Suprapubic skin (tissue), 4 donors: ENCODE results near the gene HSPB9. TPM values are rescaled to one million over a fixed set of nuclear protein-coding genes. Genes with fewer than 3 reads are reported as not detected.
A peak's percentile ranks its signal among the peaks of the same experiment; 100 is the strongest.

Experiments
- DNase-seq, 2 donors: peaks; one replicate each; pipeline ENCODE4 v3.0.0-alpha.2; 2019; ENCODE audit warnings: low spot score in 2 of 2
- H3K27ac ChIP-seq: fragments of 200-600 bp; sonication (generic); one replicate; pipeline ENCODE4 v1.5.1; 2019
- H3K27me3 ChIP-seq: fragments of 200-600 bp; sonication (generic); one replicate; pipeline ENCODE4 v1.5.1; 2019
- H3K36me3 ChIP-seq: fragments of 200-600 bp; sonication (generic); one replicate; pipeline ENCODE4 v1.5.1; 2019
- H3K4me1 ChIP-seq: fragments of 200-600 bp; sonication (generic); one replicate; pipeline ENCODE4 v1.5.1; 2019
- H3K4me3 ChIP-seq: fragments of 200-600 bp; sonication (generic); one replicate; pipeline ENCODE4 v1.5.1; 2019; ENCODE audit warnings: mild to moderate bottlenecking
- H3K9me3 ChIP-seq: fragments of 200-600 bp; sonication (generic); one replicate; pipeline ENCODE4 v1.5.1; 2019
- CTCF ChIP-seq, 2 donors: fragments of 200-600 bp in 1 of 2; fragments of 450-650 bp in 1 of 2; sonication (generic) in 1 of 2; IDR thresholded peaks; one replicate each; pipeline ENCODE4 v1.5.1; 2016 to 2019; ENCODE audit warnings: antibody characterized with exemption in 2 of 2, mild to moderate bottlenecking in 1 of 2, moderate library complexity in 1 of 2
- EP300 ChIP-seq: sonication (generic); formaldehyde crosslinking; IDR thresholded peaks from one replicate; pipeline ENCODE4 v1.6.1; 2017; ENCODE audit warnings: antibody characterized with exemption
- POLR2A ChIP-seq, 2 donors: fragments of 450-650 bp; IDR thresholded peaks; one replicate each; pipeline ENCODE4 v1.6.1; 2017; ENCODE audit warnings: antibody characterized with exemption in 2 of 2, mild to moderate bottlenecking in 2 of 2, moderate library complexity in 2 of 2
- POLR2AphosphoS5 ChIP-seq, 3 donors: sonication (generic); formaldehyde crosslinking; IDR thresholded peaks; one replicate each; pipeline ENCODE4 v1.6.1; 2017; ENCODE audit warnings: antibody characterized with exemption in 3 of 3
- WGBS: methylation state at CpG from one replicate; pipeline ENCODE4 v1.1.5; 2018; 5-methylcytosine and 5-hydroxymethylcytosine counted together
- total RNA-seq, 4 donors: library from RNA; depleted of rRNA; stranded (reverse); fragments of >200 nt; gene quantifications; one replicate each; pipeline ENCODE4 v1.1.0, GENCODE V29; 2016

Gene HSPB9
- total RNA-seq, 4 donors from 2014 or later: 0.31 to 0.48 TPM; not detected in 2

GRCh38 chr17:42104264-42104663, 18.3 kb upstream of the HSPB9 start:
- no peaks in the 10 kb centered on the region for H3K27me3 ChIP-seq
- H3K36me3 ChIP-seq: peaks cover 14% of the 10 kb centered on the region
- no peak for TF ChIP-seq CTCF (IDR thresholded peaks at IDR 0.05)
- TF ChIP-seq POLR2AphosphoS5 (IDR thresholded peaks at IDR 0.05): no peak
- TF ChIP-seq EP300: no peak
- TF ChIP-seq POLR2A (IDR thresholded peaks at IDR 0.05): no peak
- WGBS: 90% methylated on average over 3 of the region's 3 CpGs
- H3K27ac ChIP-seq: no peak overlapping the region
- H3K9me3 ChIP-seq: no peaks in the 10 kb centered on the region
- H3K4me3 ChIP-seq: no peak overlapping the region
- peaks cover 19% of the 10 kb centered on the region for H3K4me1 ChIP-seq
- no peak for DNase-seq

GRCh38 chr17:42106009-42106408, 16.6 kb upstream of the HSPB9 start:
- H3K9me3 ChIP-seq: no peaks in the 10 kb centered on the region
- WGBS: 76% methylated on average over 2 of the region's 2 CpGs
- no peak overlapping the region for H3K27ac ChIP-seq
- no peak for TF ChIP-seq EP300
- TF ChIP-seq CTCF (IDR thresholded peaks at IDR 0.05): no peak
- TF ChIP-seq POLR2A (IDR thresholded peaks at IDR 0.05): no peak
- TF ChIP-seq POLR2AphosphoS5 (IDR thresholded peaks at IDR 0.05): no peak
- no peak for DNase-seq
- no peak overlapping the region for H3K4me3 ChIP-seq
- peaks cover 21% of the 10 kb centered on the region for H3K4me1 ChIP-seq
- no peaks in the 10 kb centered on the region for H3K27me3 ChIP-seq
- peaks cover 14% of the 10 kb centered on the region for H3K36me3 ChIP-seq

GRCh38 chr17:42107124-42107523, 15.5 kb upstream of the HSPB9 start:
- WGBS: 79% methylated on average over 6 of the region's 6 CpGs
- Histone ChIP-seq H3K36me3 (peaks cover 14% of the 10 kb centered on the region), H3K27ac (no peak overlapping the region), H3K4me3 (peak overlapping the region; percentile 33), H3K9me3 (no peaks in the 10 kb centered on the region), H3K27me3 (no peaks in the 10 kb centered on the region), H3K4me1 (peaks cover 27% of the 10 kb centered on the region)
- no peak for DNase-seq
- TF ChIP-seq EP300: no peak
- no peak for TF ChIP-seq CTCF (IDR thresholded peaks at IDR 0.05)
- TF ChIP-seq POLR2AphosphoS5 (IDR thresholded peaks at IDR 0.05): no peak

GRCh38 chr17:42107597-42108576, 14.7 kb upstream of the HSPB9 start:
- Histone ChIP-seq H3K27ac (no peak overlapping the region), H3K4me3 (peak overlapping the region; percentile 33), H3K9me3 (no peaks in the 10 kb centered on the region), H3K4me1 (peaks cover 31% of the 10 kb centered on the region), H3K27me3 (no peaks in the 10 kb centered on the region), H3K36me3 (peaks cover 14% of the 10 kb centered on the region)
- DNase-seq: peak in 1 of 2 donors; percentile 87
- no peak for TF ChIP-seq POLR2A (IDR thresholded peaks at IDR 0.05)
- no peak for TF ChIP-seq POLR2AphosphoS5 (IDR thresholded peaks at IDR 0.05)
- TF ChIP-seq EP300: no peak
- no peak for TF ChIP-seq CTCF (IDR thresholded peaks at IDR 0.05)
- 59% methylated on average over 49 of the region's 51 CpGs for WGBS

GRCh38 chr17:42109086-42109485, 13.5 kb upstream of the HSPB9 start:
- 96% methylated on average over 9 of the region's 9 CpGs for WGBS
- no peak for TF ChIP-seq POLR2AphosphoS5 (IDR thresholded peaks at IDR 0.05)
- no peak for TF ChIP-seq EP300
- no peak for TF ChIP-seq POLR2A (IDR thresholded peaks at IDR 0.05)
- no peak overlapping the region for H3K4me3 ChIP-seq

More at GRCh38 chr17:42109086-42109485, 13.5 kb upstream of the HSPB9 start:
- Histone ChIP-seq H3K9me3 (no peaks in the 10 kb centered on the region), H3K36me3 (peaks cover 10% of the 10 kb centered on the region), H3K4me1 (peaks cover 39% of the 10 kb centered on the region), H3K27me3 (no peaks in the 10 kb centered on the region), H3K27ac (no peak overlapping the region)
- DNase-seq: no peak
